NB4 (cell line): Measurements from ENCODE around the gene HDAC7.

Experiments used
- CTCF ChIP-seq: IDR thresholded peaks from one replicate; pipeline ENCODE4 v1.5.1; 2012; ENCODE audit warnings: low read depth, low read length
- MYC ChIP-seq: IDR thresholded peaks from 2 replicates; pipeline ENCODE4 v1.6.1; 2011; ENCODE audit warnings: low read depth, low read length
- POLR2A ChIP-seq: IDR thresholded peaks from 2 replicates; pipeline ENCODE4 v1.6.1; 2011; ENCODE audit warnings: mild to moderate bottlenecking; ENCODE audit not compliant: insufficient read length; ENCODE audit errors: extremely low read depth
- TF ChIP-seq, protein P1 (sequence below): IDR thresholded peaks from 2 replicates; pipeline ENCODE4 v1.6.1; 2011; ENCODE audit warnings: low read depth, low read length

DNA sequence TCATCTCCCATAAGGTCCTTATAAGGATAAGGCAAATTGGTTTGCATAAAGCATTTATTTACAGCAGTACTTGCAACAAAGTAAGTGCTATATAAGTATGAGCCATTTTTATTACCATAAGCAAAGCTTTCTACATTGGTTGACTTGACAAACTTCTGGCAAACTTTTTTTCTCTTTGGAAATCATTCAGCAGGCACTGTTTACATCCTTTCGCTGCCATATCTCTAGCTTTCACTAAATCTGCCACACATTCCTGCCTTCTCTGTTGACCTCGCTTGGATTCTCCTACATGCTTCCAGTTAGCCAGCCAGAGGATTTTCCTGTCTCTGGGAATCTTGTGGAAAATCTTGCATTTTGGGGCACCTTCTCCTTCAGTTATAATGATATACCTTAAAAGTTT is 21.8 kb upstream of the HDAC7 start:
- no peak for TF ChIP-seq CTCF
- no peak for TF ChIP-seq POLR2A
- no peak for TF ChIP-seq MYC
- TF ChIP-seq, protein P1, sequence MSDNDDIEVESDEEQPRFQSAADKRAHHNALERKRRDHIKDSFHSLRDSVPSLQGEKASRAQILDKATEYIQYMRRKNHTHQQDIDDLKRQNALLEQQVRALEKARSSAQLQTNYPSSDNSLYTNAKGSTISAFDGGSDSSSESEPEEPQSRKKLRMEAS: no peak
